Osteocyte (in vitro differentiated cells): ENCODE results near the gene VKORC1. TPM values are rescaled to one million over a fixed set of nuclear protein-coding genes. Genes with fewer than 3 reads are reported as not detected.

Source experiments
- DNase-seq: peaks from one replicate; pipeline ENCODE4 v3.0.0; 2021; ENCODE audit warnings: mixed read lengths; ENCODE audit not compliant: unreplicated experiment; ENCODE audit errors: extremely low spot score
- H3K27ac Mint-ChIP-seq: one replicate; pipeline ENCODE4 v1.8.0; 2021; ENCODE audit warnings: mild to moderate bottlenecking, mixed read lengths; ENCODE audit not compliant: unreplicated experiment
- H3K27me3 Mint-ChIP-seq: one replicate; pipeline ENCODE4 v1.8.0; 2021; ENCODE audit warnings: mixed read lengths; ENCODE audit not compliant: unreplicated experiment
- H3K36me3 Mint-ChIP-seq: one replicate; pipeline ENCODE4 v1.8.0; 2021; ENCODE audit warnings: mixed read lengths; ENCODE audit not compliant: unreplicated experiment
- H3K4me1 Mint-ChIP-seq: one replicate; pipeline ENCODE4 v1.8.0; 2021; ENCODE audit warnings: mixed read lengths; ENCODE audit not compliant: unreplicated experiment
- H3K4me3 Mint-ChIP-seq: one replicate; pipeline ENCODE4 v1.8.0; 2021; ENCODE audit warnings: mild to moderate bottlenecking, moderate library complexity, mixed read lengths; ENCODE audit not compliant: unreplicated experiment
- H3K9me3 Mint-ChIP-seq: one replicate; pipeline ENCODE4 v1.8.0; 2021; ENCODE audit warnings: mixed read lengths; ENCODE audit not compliant: unreplicated experiment
- CTCF ChIP-seq: fragments of 200-600 bp; sonication (generic); IDR thresholded peaks from 2 replicates; pipeline ENCODE4 v1.5.0; 2021; ENCODE audit warnings: antibody characterized with exemption, mild to moderate bottlenecking, moderate library complexity
- total RNA-seq: library from RNA; stranded (reverse); gene quantifications from 2 replicates; pipeline ENCODE4 v1.2.1, GENCODE V29; 2021

Gene VKORC1
- total RNA-seq, 1 donor from 2014 or later: 141 TPM

GRCh38 chr16:31087481-31087880 is 7.1 kb downstream of the VKORC1 start:
- TF ChIP-seq CTCF: no peak
- H3K9me3 Mint-ChIP-seq: no peaks in the 10 kb centered on the region
- peaks cover 6% of the 10 kb centered on the region for H3K4me1 Mint-ChIP-seq
- H3K27me3 Mint-ChIP-seq: no peaks in the 10 kb centered on the region
- DNase-seq: no peak
- no peak overlapping the region for H3K27ac Mint-ChIP-seq
- peaks cover 8% of the 10 kb centered on the region for H3K36me3 Mint-ChIP-seq
- H3K4me3 Mint-ChIP-seq: no peak overlapping the region

- no peak for TF ChIP-seq CTCF
- Mint-ChIP-seq H3K36me3 (peaks cover 8% of the 10 kb centered on the region), H3K27me3 (no peaks in the 10 kb centered on the region), H3K4me3 (no peak overlapping the region), H3K27ac (no peak overlapping the region), H3K4me1 (peaks cover 4% of the 10 kb centered on the region), H3K9me3 (no peaks in the 10 kb centered on the region)
- no peak for DNase-seq
Observed at GRCh38 chr16:31086629-31086906, 8.0 kb downstream of the VKORC1 start.

- Mint-ChIP-seq H3K9me3 (no peaks in the 10 kb centered on the region), H3K27ac (no peak overlapping the region), H3K4me1 (peaks cover 4% of the 10 kb centered on the region), H3K27me3 (no peaks in the 10 kb centered on the region), H3K36me3 (peaks cover 8% of the 10 kb centered on the region), H3K4me3 (no peak overlapping the region)
- TF ChIP-seq CTCF: no peak
- DNase-seq: no peak
Observed at GRCh38 chr16:31085873-31086628, 8.5 kb downstream of the VKORC1 start.

GRCh38 chr16:31085411-31085810 is 9.2 kb downstream of the VKORC1 start:
- peaks cover 8% of the 10 kb centered on the region for H3K36me3 Mint-ChIP-seq
- H3K4me1 Mint-ChIP-seq: peaks cover 2% of the 10 kb centered on the region
- no peak for DNase-seq
- no peak for TF ChIP-seq CTCF
- no peaks in the 10 kb centered on the region for H3K27me3 Mint-ChIP-seq
- no peaks in the 10 kb centered on the region for H3K9me3 Mint-ChIP-seq
- H3K4me3 Mint-ChIP-seq: no peak overlapping the region
- H3K27ac Mint-ChIP-seq: no peak overlapping the region

- Mint-ChIP-seq H3K27ac (no peak overlapping the region), H3K4me3 (no peak overlapping the region), H3K27me3 (no peaks in the 10 kb centered on the region), H3K9me3 (no peaks in the 10 kb centered on the region), H3K36me3 (peaks cover 8% of the 10 kb centered on the region), H3K4me1 (peaks cover 2% of the 10 kb centered on the region)
- no peak for TF ChIP-seq CTCF
- DNase-seq: no peak
Observed at GRCh38 chr16:31084584-31085302, 9.9 kb downstream of the VKORC1 start.
